Type B pancreatic cell (in vitro differentiated cells): Measurements from ENCODE around the gene PHRF1. TPM values are rescaled to one million over a fixed set of nuclear protein-coding genes. Genes with fewer than 3 reads are reported as not detected.

Experiments
- DNase-seq: peaks from one replicate; pipeline ENCODE4 v3.0.0; 2021; ENCODE audit warnings: mixed read lengths; ENCODE audit not compliant: unreplicated experiment; ENCODE audit errors: extremely low spot score
- H3K27ac Mint-ChIP-seq: 2 replicates; pipeline ENCODE4 v1.8.0; 2021; ENCODE audit warnings: mild to moderate bottlenecking, mixed read lengths
- H3K27me3 Mint-ChIP-seq: 2 replicates; pipeline ENCODE4 v1.8.0; 2021; ENCODE audit warnings: mixed read lengths
- H3K36me3 Mint-ChIP-seq: 2 replicates; pipeline ENCODE4 v1.8.0; 2021; ENCODE audit warnings: mixed read lengths
- H3K4me1 Mint-ChIP-seq: one replicate; pipeline ENCODE4 v1.8.0; 2021; ENCODE audit warnings: mixed read lengths; ENCODE audit not compliant: unreplicated experiment
- H3K4me3 Mint-ChIP-seq: 2 replicates; pipeline ENCODE4 v1.8.0; 2021; ENCODE audit warnings: mild to moderate bottlenecking, mixed read lengths
- H3K9me3 Mint-ChIP-seq: 2 replicates; pipeline ENCODE4 v1.8.0; 2021; ENCODE audit warnings: mixed read lengths
- CTCF ChIP-seq: fragments of 200-600 bp; sonication (generic); conservative IDR thresholded peaks from 2 replicates; pipeline ENCODE4 v1.5.0; 2021; ENCODE audit warnings: antibody characterized with exemption, mild to moderate bottlenecking
- total RNA-seq: library from RNA; stranded (reverse); gene quantifications from 2 replicates; pipeline ENCODE4 v1.2.1, GENCODE V29; 2021; ENCODE audit warnings: low replicate concordance

PHRF1 gene
- total RNA-seq, 1 donor from 2014 or later, result 38.7 TPM

GRCh38 chr11:639332-639955, 63.2 kb downstream of the PHRF1 start:
- no peak overlapping the region for H3K4me3 Mint-ChIP-seq
- no peaks in the 10 kb centered on the region for H3K36me3 Mint-ChIP-seq
- no peak for TF ChIP-seq CTCF
- peaks cover 51% of the 10 kb centered on the region for H3K27me3 Mint-ChIP-seq
- DNase-seq, result no peak
- no peaks in the 10 kb centered on the region for H3K9me3 Mint-ChIP-seq
- H3K27ac Mint-ChIP-seq, result no peak overlapping the region
- H3K4me1 Mint-ChIP-seq, result no peaks in the 10 kb centered on the region

GRCh38 chr11:640021-640706, 63.9 kb downstream of the PHRF1 start:
- TF ChIP-seq CTCF, result no peak
- peaks cover 43% of the 10 kb centered on the region for H3K27me3 Mint-ChIP-seq
- H3K4me1 Mint-ChIP-seq, result no peaks in the 10 kb centered on the region
- no peak for DNase-seq
- peak overlapping the region; percentile 67 for H3K4me3 Mint-ChIP-seq
- H3K9me3 Mint-ChIP-seq, result no peaks in the 10 kb centered on the region
- H3K36me3 Mint-ChIP-seq, result no peaks in the 10 kb centered on the region
- no peak overlapping the region for H3K27ac Mint-ChIP-seq

- no peak for TF ChIP-seq CTCF
- H3K9me3 Mint-ChIP-seq, result no peaks in the 10 kb centered on the region
- no peaks in the 10 kb centered on the region for H3K4me1 Mint-ChIP-seq
Measured at GRCh38 chr11:641806-642370, 65.6 kb downstream of the PHRF1 start.

GRCh38 chr11:643366-643765, 67.1 kb downstream of the PHRF1 start:
- no peak for TF ChIP-seq CTCF
- no peak for DNase-seq
- Mint-ChIP-seq H3K9me3 (no peaks in the 10 kb centered on the region), H3K27me3 (peaks cover 16% of the 10 kb centered on the region), H3K36me3 (peaks cover 4% of the 10 kb centered on the region), H3K4me1 (no peaks in the 10 kb centered on the region), H3K4me3 (no peak overlapping the region), H3K27ac (no peak overlapping the region)

More at GRCh38 chr11:641806-642370, 65.6 kb downstream of the PHRF1 start:
- Mint-ChIP-seq H3K27ac (no peak overlapping the region), H3K36me3 (no peaks in the 10 kb centered on the region), H3K27me3 (peaks cover 27% of the 10 kb centered on the region), H3K4me3 (no peak overlapping the region)
- DNase-seq, result no peak

GRCh38 chr11:643849-644738, 67.8 kb downstream of the PHRF1 start:
- no peak for TF ChIP-seq CTCF
- Mint-ChIP-seq H3K4me3 (no peak overlapping the region), H3K4me1 (no peaks in the 10 kb centered on the region), H3K27ac (no peak overlapping the region), H3K36me3 (peaks cover 8% of the 10 kb centered on the region), H3K27me3 (peaks cover 8% of the 10 kb centered on the region), H3K9me3 (no peaks in the 10 kb centered on the region)
- DNase-seq, result no peak
